Panc1 (cell line): Measurements from ENCODE around the gene HPN.

ENCODE experiments used
- CTCF ChIP-seq: fragments of 450-650 bp; IDR thresholded peaks from 2 replicates; pipeline ENCODE4 v1.5.1; 2017; ENCODE audit warnings: mild to moderate bottlenecking
- POLR2AphosphoS5 ChIP-seq: IDR thresholded peaks from 2 replicates; pipeline ENCODE4 v1.6.1; 2012; ENCODE audit warnings: mild to moderate bottlenecking, low read depth, low read length, moderate library complexity
- REST ChIP-seq, 2 experiments: IDR thresholded peaks; 2 replicates each; pipeline ENCODE4 v1.6.1; 2011 to 2012; ENCODE audit warnings: low read depth in 2 of 2, control low read depth in 1 of 2, low read length in 1 of 2, mild to moderate bottlenecking in 1 of 2, moderate library complexity in 1 of 2; ENCODE audit not compliant: insufficient read depth in 1 of 2

GRCh38 chr19:35041548-35042055, at the start of gene HPN:
- TF ChIP-seq CTCF = no peak
- no peak for TF ChIP-seq REST (IDR thresholded peaks at IDR 0.05; ENCODE audit: insufficient read depth in 1 of 2, low read depth in 2 of 2, low read length in 1 of 2)
- no peak for TF ChIP-seq POLR2AphosphoS5
